Measurements from ENCODE around the gene CNR1.

CNR1 gene

DNA sequence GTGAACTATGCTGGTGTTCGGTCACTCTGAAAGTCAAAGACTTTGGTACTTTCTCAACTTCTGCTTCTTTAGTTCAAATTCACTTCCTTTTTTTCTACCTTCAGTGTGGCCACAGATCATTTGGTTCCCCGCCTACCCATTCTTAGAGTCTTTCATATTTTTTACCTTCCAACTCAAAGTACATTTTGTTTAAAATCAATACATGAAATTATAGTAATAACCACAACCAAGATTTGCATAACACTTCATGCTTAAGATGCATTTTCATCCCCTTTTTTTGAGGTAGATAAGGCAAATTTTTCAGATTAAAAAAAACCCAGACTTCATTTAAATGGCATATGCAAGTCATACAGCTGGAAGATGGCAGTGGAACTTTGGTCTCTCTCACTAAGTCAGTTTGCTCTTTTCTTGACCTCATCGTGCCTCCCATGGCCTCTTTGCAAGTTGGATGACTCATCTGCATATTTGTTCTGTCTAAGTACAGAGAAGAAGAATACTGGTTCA lies 11.9 kb upstream of the CNR1 start:
- no peak for TF ChIP-seq ZFX (IDR thresholded peaks at IDR 0.05; ENCODE audit: borderline replicate concordance)
- TF ChIP-seq, protein P1, sequence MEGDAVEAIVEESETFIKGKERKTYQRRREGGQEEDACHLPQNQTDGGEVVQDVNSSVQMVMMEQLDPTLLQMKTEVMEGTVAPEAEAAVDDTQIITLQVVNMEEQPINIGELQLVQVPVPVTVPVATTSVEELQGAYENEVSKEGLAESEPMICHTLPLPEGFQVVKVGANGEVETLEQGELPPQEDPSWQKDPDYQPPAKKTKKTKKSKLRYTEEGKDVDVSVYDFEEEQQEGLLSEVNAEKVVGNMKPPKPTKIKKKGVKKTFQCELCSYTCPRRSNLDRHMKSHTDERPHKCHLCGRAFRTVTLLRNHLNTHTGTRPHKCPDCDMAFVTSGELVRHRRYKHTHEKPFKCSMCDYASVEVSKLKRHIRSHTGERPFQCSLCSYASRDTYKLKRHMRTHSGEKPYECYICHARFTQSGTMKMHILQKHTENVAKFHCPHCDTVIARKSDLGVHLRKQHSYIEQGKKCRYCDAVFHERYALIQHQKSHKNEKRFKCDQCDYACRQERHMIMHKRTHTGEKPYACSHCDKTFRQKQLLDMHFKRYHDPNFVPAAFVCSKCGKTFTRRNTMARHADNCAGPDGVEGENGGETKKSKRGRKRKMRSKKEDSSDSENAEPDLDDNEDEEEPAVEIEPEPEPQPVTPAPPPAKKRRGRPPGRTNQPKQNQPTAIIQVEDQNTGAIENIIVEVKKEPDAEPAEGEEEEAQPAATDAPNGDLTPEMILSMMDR (IDR thresholded peaks at IDR 0.05), result no peak

DNA sequence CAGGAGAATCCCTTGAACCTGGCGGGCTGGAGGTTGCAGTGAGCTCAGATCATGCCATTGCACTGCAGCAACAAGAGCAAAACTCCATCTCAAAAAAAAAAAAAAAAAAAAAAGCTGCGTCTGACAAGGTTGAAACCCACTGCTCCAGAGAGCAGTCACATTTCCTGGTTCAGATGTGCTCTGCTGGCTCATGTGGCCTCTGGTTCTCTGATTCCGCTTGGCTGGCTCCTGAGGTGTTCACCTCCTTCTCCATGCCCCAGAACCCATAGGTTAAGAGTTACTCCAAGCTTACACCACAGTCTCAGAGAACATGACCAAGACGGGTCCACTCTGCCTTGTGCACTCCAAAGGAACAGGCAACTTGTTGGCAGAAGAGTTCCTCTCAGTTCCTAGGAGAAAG lies 8.8 kb upstream of the CNR1 start:
- H3K27ac ChIP-seq, result no peak overlapping the region
- no peak for TF ChIP-seq ZFX (IDR thresholded peaks at IDR 0.05; ENCODE audit: borderline replicate concordance)
- TF ChIP-seq, protein P1 (IDR thresholded peaks at IDR 0.05), result no peak

More for the DNA sequence above, 11.9 kb upstream of the CNR1 start:
- H3K27ac ChIP-seq, result no peak overlapping the region

DNA sequence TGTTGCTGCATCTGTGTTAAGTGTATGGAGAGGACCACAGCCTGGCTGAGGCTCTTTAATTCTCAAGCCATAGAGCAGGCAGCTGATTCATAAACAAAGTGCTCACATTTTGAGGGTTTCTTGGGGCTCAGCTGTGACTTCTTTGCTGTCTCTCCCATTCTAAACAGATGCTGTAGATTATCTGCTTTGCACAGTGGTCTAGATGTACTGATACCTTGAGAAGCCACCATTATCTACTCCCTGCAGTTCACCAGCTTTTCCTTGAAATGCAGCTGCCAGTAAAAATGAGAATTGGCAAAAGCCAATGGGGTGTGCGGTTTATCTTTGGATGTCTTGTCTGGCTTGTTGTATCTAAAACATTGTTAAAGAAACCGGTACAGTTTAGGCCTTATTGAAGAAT lies 5.2 kb upstream of the CNR1 start:
- H3K27ac ChIP-seq, result no peak overlapping the region
- TF ChIP-seq, protein P1 (IDR thresholded peaks at IDR 0.05), result no peak
- TF ChIP-seq ZFX (IDR thresholded peaks at IDR 0.05; ENCODE audit: borderline replicate concordance), result no peak

DNA sequence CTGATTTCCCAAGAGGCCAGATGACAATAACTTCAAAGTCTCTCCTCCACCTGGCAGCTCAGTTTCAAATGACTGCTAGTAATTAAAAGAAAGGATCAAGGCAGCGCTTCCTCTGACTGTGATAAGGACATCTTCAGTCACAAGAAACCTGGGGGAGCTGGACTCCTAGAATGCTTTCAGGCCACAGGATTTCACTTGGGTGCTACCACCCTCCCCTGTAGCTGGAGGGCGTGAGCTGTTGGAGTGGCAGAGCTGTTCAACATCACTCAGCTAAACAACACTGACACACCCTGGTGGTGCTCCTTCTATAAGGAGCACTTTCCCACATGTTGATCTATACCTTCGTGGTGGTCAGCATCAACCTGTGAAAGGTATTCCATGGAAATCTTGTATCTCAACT lies 2.2 kb upstream of the CNR1 start:
- no peak for TF ChIP-seq ZFX (IDR thresholded peaks at IDR 0.05; ENCODE audit: borderline replicate concordance)
- TF ChIP-seq, protein P1 (IDR thresholded peaks at IDR 0.05), result no peak
- no peak overlapping the region for H3K27ac ChIP-seq

DNA sequence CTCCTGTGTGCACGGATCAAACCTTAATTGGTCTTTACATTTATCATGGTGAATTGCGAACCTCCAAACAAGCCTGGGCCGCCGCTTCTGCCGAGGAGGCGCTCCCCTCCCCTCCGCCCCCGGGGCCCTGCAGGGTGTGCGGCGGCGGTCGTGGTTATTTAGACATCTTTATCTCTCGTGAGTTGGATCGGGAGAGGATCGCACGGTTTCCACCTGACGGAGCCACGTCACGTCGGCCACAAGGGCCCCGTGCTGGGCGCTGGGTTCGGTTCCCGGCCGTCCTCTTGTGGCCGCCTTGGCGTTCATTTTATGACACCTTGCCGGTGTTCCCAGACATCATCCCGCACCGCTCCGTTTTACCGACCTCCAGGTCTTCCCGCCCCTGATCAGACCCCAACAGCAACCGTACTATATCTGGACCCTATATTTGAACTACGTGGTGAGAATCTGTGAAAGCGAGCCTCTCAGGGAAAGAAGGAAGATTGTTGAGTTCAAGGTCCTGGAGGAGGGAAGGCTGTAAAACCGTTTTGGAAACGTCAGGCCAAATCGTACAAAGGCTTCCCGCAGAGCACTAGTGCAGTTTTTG lies 1.3 kb upstream of the CNR1 start:
- TF ChIP-seq ZFX (IDR thresholded peaks at IDR 0.05; ENCODE audit: borderline replicate concordance), result no peak
- TF ChIP-seq, protein P1 (IDR thresholded peaks at IDR 0.05), result no peak
- no peak overlapping the region for H3K27ac ChIP-seq

DNA sequence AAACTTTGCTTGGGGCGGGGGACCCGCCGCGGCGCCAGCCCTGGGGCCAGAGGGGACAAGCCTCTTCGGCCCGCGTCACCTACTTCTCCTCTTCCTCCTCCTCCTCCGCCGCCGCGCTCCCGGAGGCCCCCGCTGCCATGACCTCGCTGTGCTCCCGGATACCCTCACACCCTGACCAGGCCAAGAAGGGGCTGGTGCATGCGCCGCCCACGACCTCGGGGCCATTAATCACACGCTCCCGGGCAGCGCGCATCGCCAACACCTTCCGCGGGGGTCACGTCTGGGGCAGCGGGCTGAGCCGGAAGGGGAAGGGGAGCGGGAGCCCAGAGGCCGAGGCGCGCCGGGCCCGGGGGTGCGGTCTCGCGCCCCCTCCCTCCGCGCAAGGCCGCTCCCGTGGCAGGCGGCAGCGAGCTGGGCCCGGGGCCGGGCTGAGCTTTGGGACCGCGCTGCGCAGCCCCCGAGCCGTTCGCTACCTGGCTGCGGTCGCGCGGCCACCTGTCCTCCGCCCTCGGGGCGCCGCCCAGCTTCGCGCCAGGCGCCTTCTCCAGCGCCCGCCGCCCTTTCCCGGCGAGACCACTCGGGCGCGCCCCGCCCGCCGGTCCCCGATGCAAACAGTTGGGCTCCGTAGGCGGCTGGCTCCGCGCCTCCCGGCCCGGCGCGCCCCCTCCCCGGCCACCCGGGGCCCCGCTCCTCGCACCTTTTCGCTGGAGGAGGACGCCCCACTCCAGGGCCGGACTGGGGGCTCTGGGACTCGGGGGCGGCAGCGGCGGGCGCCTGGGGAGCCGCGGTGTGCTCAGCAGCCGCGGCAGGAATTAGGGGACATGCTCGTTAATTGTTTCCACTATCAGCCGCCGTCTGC lies 575 bp upstream of the CNR1 start:
- no peak overlapping the region for H3K27ac ChIP-seq
- TF ChIP-seq ZFX (IDR thresholded peaks at IDR 0.05; ENCODE audit: borderline replicate concordance), result no peak

DNA sequence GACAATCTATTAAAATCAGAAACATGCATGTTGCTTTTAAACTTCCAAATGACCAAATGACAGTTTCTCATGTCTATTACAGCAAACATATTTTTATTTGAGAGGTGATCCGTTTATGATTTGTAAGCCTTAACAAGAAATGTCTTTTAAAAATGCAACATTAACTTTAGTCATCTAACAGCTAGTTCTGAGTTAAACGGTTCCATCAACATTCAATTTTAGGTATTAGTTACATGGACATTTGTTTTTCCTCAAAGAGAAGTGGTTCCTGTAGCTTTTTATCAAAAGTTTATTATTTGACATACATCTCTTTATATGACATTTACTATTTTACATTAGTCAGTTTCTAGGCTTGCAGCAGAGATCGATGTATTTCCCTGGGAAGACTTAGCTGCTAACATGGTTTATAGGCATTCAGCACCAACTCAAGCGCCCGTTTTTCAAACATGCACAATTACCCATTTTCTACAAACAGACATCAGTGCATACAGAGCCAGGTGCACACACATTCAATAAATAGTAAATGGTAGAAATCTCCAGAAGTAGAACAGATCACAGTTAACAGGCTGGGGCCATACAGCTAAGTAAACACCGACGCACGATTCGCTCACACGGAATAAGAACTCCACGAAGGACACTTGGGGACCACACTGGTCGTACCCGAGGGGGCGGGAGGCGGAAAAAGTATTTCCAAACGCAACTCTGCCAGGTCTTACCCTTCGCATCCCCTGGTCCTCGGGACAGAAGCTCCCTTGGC lies 882 bp downstream of the CNR1 start:
- H3K27ac ChIP-seq, result no peak overlapping the region
- TF ChIP-seq, protein P1 (IDR thresholded peaks at IDR 0.05), result no peak
- no peak for TF ChIP-seq ZFX (IDR thresholded peaks at IDR 0.05; ENCODE audit: borderline replicate concordance)

Measured in 22Rv1 (cell line).